Endodermal cell (in vitro differentiated cells): ENCODE data around the gene EIF4E1B. TPM values are rescaled to one million over a fixed set of nuclear protein-coding genes. Genes with fewer than 3 reads are reported as not detected.

Experiments used
- DNase-seq: peaks from one replicate; pipeline ENCODE4 v3.0.0-alpha.2; 2017
- H3K27ac ChIP-seq: 2 replicates; pipeline ENCODE4 v1.5.1; 2013; ENCODE audit warnings: mild to moderate bottlenecking, low read depth, low read length, moderate library complexity
- H3K27me3 ChIP-seq: 2 replicates; pipeline ENCODE4 v1.6.1; 2013; ENCODE audit warnings: mild to moderate bottlenecking, low read length, moderate library complexity; ENCODE audit not compliant: insufficient read depth, control insufficient read depth, poor library complexity, severe bottlenecking
- H3K36me3 ChIP-seq: 2 replicates; pipeline ENCODE4 v1.7.0; 2013; ENCODE audit warnings: mild to moderate bottlenecking, low read length, moderate library complexity; ENCODE audit not compliant: control insufficient read depth, insufficient read depth
- H3K4me1 ChIP-seq: one replicate; pipeline ENCODE4 v1.7.0; 2013; ENCODE audit warnings: low read length; ENCODE audit not compliant: control insufficient read depth, insufficient read depth
- H3K4me3 ChIP-seq: 2 replicates; pipeline ENCODE4 v1.5.1; 2013; ENCODE audit warnings: mild to moderate bottlenecking, low read length, moderate library complexity
- H3K9ac ChIP-seq: 2 replicates; pipeline ENCODE4 v1.6.1; 2013; ENCODE audit warnings: mild to moderate bottlenecking, low read length, moderate library complexity; ENCODE audit not compliant: poor library complexity, severe bottlenecking; ENCODE audit errors: extremely low read depth
- H3K9me3 ChIP-seq: 2 replicates; pipeline ENCODE4 v1.6.1; 2013; ENCODE audit warnings: mild to moderate bottlenecking, low read length, moderate library complexity; ENCODE audit not compliant: control insufficient read depth
- H3K27ac Mint-ChIP-seq: 2 replicates; pipeline ENCODE4 v1.8.0; 2020; ENCODE audit warnings: mixed read lengths
- H3K27me3 Mint-ChIP-seq: 2 replicates; pipeline ENCODE4 v1.8.0; 2021; ENCODE audit warnings: mild to moderate bottlenecking, mixed read lengths; ENCODE audit not compliant: insufficient read depth
- H3K36me3 Mint-ChIP-seq: 2 replicates; pipeline ENCODE4 v1.8.0; 2020; ENCODE audit warnings: low read depth, mixed read lengths
- H3K4me1 Mint-ChIP-seq: 2 replicates; pipeline ENCODE4 v1.8.0; 2020; ENCODE audit warnings: mixed read lengths
- H3K4me3 Mint-ChIP-seq: 2 replicates; pipeline ENCODE4 v1.8.0; 2020; ENCODE audit warnings: mild to moderate bottlenecking, moderate library complexity, mixed read lengths
- H3K9me3 Mint-ChIP-seq: 2 replicates; pipeline ENCODE4 v1.8.0; 2020; ENCODE audit warnings: mild to moderate bottlenecking, mixed read lengths
- CTCF ChIP-seq: fragments of 200-600 bp; sonication (generic); conservative IDR thresholded peaks from 2 replicates; pipeline ENCODE4 v1.5.0; 2021; ENCODE audit warnings: antibody characterized with exemption, mild to moderate bottlenecking
- WGBS, 2 experiments: methylation state at CpG; one replicate each; pipeline versions ENCODE4 v1.1.5 to v1.1.7; 2013; ENCODE audit warnings: missing lambda C conversion rate in 2 of 2, mixed read lengths in 1 of 2; ENCODE audit not compliant: insufficient coverage in 1 of 2, insufficient read length in 1 of 2; 5-methylcytosine and 5-hydroxymethylcytosine counted together
- total RNA-seq, 2 donors: library from RNA; stranded (reverse); fragmentation: NEBNext Ultra II Directional in 1 of 2; extraction: Animal tissue kit (Norgen Biotek cat#: 25700) in 1 of 2; gene quantifications; 2 replicates in 1 of 2; 3 replicates in 1 of 2; pipeline ENCODE4 v1.2.1, GENCODE V29; 2021

The EIF4E1B gene
- total RNA-seq, 2 donors from 2014 or later = 1.4 to 2.0 TPM

- Mint-ChIP-seq H3K27me3 (peaks cover 8% of the 10 kb centered on the region), H3K9me3 (no peaks in the 10 kb centered on the region), H3K4me3 (no peak overlapping the region), H3K36me3 (no peaks in the 10 kb centered on the region), H3K4me1 (no peaks in the 10 kb centered on the region), H3K27ac (no peak overlapping the region)
- Histone ChIP-seq H3K4me1 (no peaks in the 10 kb centered on the region), H3K9me3 (no peaks in the 10 kb centered on the region), H3K9ac (no peak overlapping the region), H3K36me3 (no peaks in the 10 kb centered on the region), H3K27me3 (peaks cover 4% of the 10 kb centered on the region), H3K27ac (no peak overlapping the region), H3K4me3 (no peak overlapping the region)
- DNase-seq = no peak
- peak; percentile 52 for TF ChIP-seq CTCF
- WGBS, 2 experiments = 84 to 86% methylated on average over 6 to 7 of the region's 7 CpGs
Measured at GRCh38 chr5:176667637-176668036, 37.2 kb downstream of the EIF4E1B start.

GRCh38 chr5:176670449-176670848 is 40.0 kb downstream of the EIF4E1B start:
- H3K36me3 ChIP-seq = no peaks in the 10 kb centered on the region
- no peaks in the 10 kb centered on the region for H3K36me3 Mint-ChIP-seq
- H3K27me3 Mint-ChIP-seq = peaks cover 8% of the 10 kb centered on the region
- H3K9me3 Mint-ChIP-seq = no peaks in the 10 kb centered on the region
- H3K4me3 ChIP-seq = no peak overlapping the region
- no peak for TF ChIP-seq CTCF
- no peak overlapping the region for H3K27ac ChIP-seq
- no peaks in the 10 kb centered on the region for H3K9me3 ChIP-seq
- H3K27ac Mint-ChIP-seq = no peak overlapping the region
- no peaks in the 10 kb centered on the region for H3K4me1 ChIP-seq
- H3K4me1 Mint-ChIP-seq = peaks cover 1% of the 10 kb centered on the region
- no peak for DNase-seq
- peaks cover 4% of the 10 kb centered on the region for H3K27me3 ChIP-seq
- 88 to 90% methylated on average over 7 to 8 of the region's 8 CpGs for whole genome bisulfite sequencing, 2 experiments
- no peak overlapping the region for H3K9ac ChIP-seq
- H3K4me3 Mint-ChIP-seq = no peak overlapping the region

GRCh38 chr5:176671399-176671798 is 40.9 kb downstream of the EIF4E1B start:
- H3K4me1 ChIP-seq = no peaks in the 10 kb centered on the region
- H3K4me1 Mint-ChIP-seq = peaks cover 5% of the 10 kb centered on the region
- H3K9me3 ChIP-seq = no peaks in the 10 kb centered on the region
- no peak overlapping the region for H3K27ac Mint-ChIP-seq
- H3K27me3 ChIP-seq = peaks cover 4% of the 10 kb centered on the region
- no peak overlapping the region for H3K4me3 ChIP-seq
- peaks cover 8% of the 10 kb centered on the region for H3K27me3 Mint-ChIP-seq
- H3K4me3 Mint-ChIP-seq = no peak overlapping the region
- no peak overlapping the region for H3K27ac ChIP-seq
- H3K9ac ChIP-seq = no peak overlapping the region
- H3K9me3 Mint-ChIP-seq = no peaks in the 10 kb centered on the region
- no peak for TF ChIP-seq CTCF
- no peak for DNase-seq
- WGBS, 2 experiments = 92 to 96% methylated on average over 4 of the region's 4 CpGs
- H3K36me3 Mint-ChIP-seq = no peaks in the 10 kb centered on the region
- no peaks in the 10 kb centered on the region for H3K36me3 ChIP-seq
